Activated naive CD4-positive, alpha-beta T cell treated with anti-CD3 and anti-CD28 coated beads for 36 hours (primary cell): Measurements from ENCODE around the gene BIRC3. TPM values are rescaled to one million over a fixed set of nuclear protein-coding genes. Genes with fewer than 3 reads are reported as not detected.
A peak's percentile ranks its signal among the peaks of the same experiment; 100 is the strongest.
"Not testable (repeated sequence)": the region's sequence is repeated elsewhere in the genome, so short reads cannot be mapped to it uniquely, and the experiment has no call there.

Source experiments
- CTCF ChIA-PET: fragments of 350-600 bp; sonication (Branson Sonifier 250); formaldehyde crosslinking; loops from one replicate; lab custom pipeline; 2021; ENCODE audit warnings: antibody characterized with exemption; lab: Charles Lee
- DNase-seq: peaks from one replicate; pipeline ENCODE4 v3.0.0-alpha.2; 2020
- H3K27ac Mint-ChIP-seq: one replicate; pipeline ENCODE4 v1.8.0; 2021; ENCODE audit warnings: mild to moderate bottlenecking, mixed read lengths
- H3K27me3 Mint-ChIP-seq: one replicate; pipeline ENCODE4 v1.8.0; 2021; ENCODE audit warnings: low read depth, mixed read lengths
- H3K36me3 Mint-ChIP-seq: one replicate; pipeline ENCODE4 v1.8.0; 2021; ENCODE audit warnings: low read depth, mixed read lengths
- H3K4me1 Mint-ChIP-seq: one replicate; pipeline ENCODE4 v1.8.0; 2021; ENCODE audit warnings: low read depth, mixed read lengths
- H3K4me3 Mint-ChIP-seq: one replicate; pipeline ENCODE4 v1.8.0; 2021; ENCODE audit warnings: mild to moderate bottlenecking, moderate library complexity, mixed read lengths
- H3K9me3 Mint-ChIP-seq: one replicate; pipeline ENCODE4 v1.8.0; 2021; ENCODE audit warnings: mixed read lengths
- intact Hi-C: fragments of 100-400 bp; cut with micrococcal nuclease; formaldehyde crosslinking; loops from one replicate; pipeline ENCODE4 v1.15.1; 2023
- total RNA-seq, 2 experiments: library from RNA; stranded (reverse); gene quantifications; one replicate each; pipeline ENCODE4 v1.2.3, GENCODE V29; 2021

The BIRC3 gene
- total RNA-seq, 2 experiments from 2014 or later = 100 to 105 TPM

- Mint-ChIP-seq H3K27ac (no peak overlapping the region), H3K9me3 (no peaks in the 10 kb centered on the region), H3K4me1 (peaks cover 32% of the 10 kb centered on the region), H3K36me3 (peaks cover 63% of the 10 kb centered on the region), H3K27me3 (no peaks in the 10 kb centered on the region), H3K4me3 (no peak overlapping the region)
- DNase-seq = no peak
- intact Hi-C loops = no loop called here
- CTCF ChIA-PET = interaction anchor here (1.3 kb wide), 1 partner anchor 16 kb away, joined by 4 read pairs; no protein-coding TSS in a partner anchor
Measured at GRCh38 chr11:102328748-102329147, 11.5 kb downstream of the BIRC3 start.

- Mint-ChIP-seq H3K36me3 (peaks cover 54% of the 10 kb centered on the region), H3K9me3 (no peaks in the 10 kb centered on the region), H3K4me3 (no peak overlapping the region), H3K27ac (no peak overlapping the region), H3K4me1 (peaks cover 22% of the 10 kb centered on the region), H3K27me3 (no peaks in the 10 kb centered on the region)
- CTCF ChIA-PET = no interaction called here
- intact Hi-C loops = loop anchor here (1.0 to 5.0 kb wide), 2 partner anchors 8 to 612 kb away; no protein-coding TSS in a partner anchor
- no peak for DNase-seq
Measured at GRCh38 chr11:102330231-102330630, 12.9 kb downstream of the BIRC3 start.

GRCh38 chr11:102331341-102331740 is 14.1 kb downstream of the BIRC3 start:
- H3K27ac Mint-ChIP-seq = peak overlapping the region; percentile 68
- H3K36me3 Mint-ChIP-seq = peaks cover 52% of the 10 kb centered on the region
- no peaks in the 10 kb centered on the region for H3K9me3 Mint-ChIP-seq
- CTCF ChIA-PET = interaction anchor here (1.9 kb wide), 1 partner anchor 37 kb away, joined by 9 read pairs; no protein-coding TSS in a partner anchor
- no peaks in the 10 kb centered on the region for H3K27me3 Mint-ChIP-seq
- DNase-seq = no peak
- peaks cover 17% of the 10 kb centered on the region for H3K4me1 Mint-ChIP-seq
- intact Hi-C loops = loop anchor here (5.0 kb wide), 1 partner anchor 611 kb away; no protein-coding TSS in a partner anchor
- H3K4me3 Mint-ChIP-seq = no peak overlapping the region

GRCh38 chr11:102332611-102332994 is 15.3 kb downstream of the BIRC3 start:
- H3K36me3 Mint-ChIP-seq = peaks cover 49% of the 10 kb centered on the region
- DNase-seq = no peak
- peaks cover 12% of the 10 kb centered on the region for H3K4me1 Mint-ChIP-seq
- CTCF ChIA-PET = interaction anchor here (1.9 to 3.0 kb wide), 2 partner anchors 10 to 38 kb away, joined by 9 to 15 read pairs; no protein-coding TSS in a partner anchor
- intact Hi-C loops = loop anchor here (5.0 kb wide), 1 partner anchor 610 kb away; no protein-coding TSS in a partner anchor
- no peak overlapping the region for H3K4me3 Mint-ChIP-seq
- no peaks in the 10 kb centered on the region for H3K9me3 Mint-ChIP-seq
- no peaks in the 10 kb centered on the region for H3K27me3 Mint-ChIP-seq
- H3K27ac Mint-ChIP-seq = peak overlapping the region; percentile 68

GRCh38 chr11:102338479-102339010 is 21.3 kb downstream of the BIRC3 start:
- H3K9me3 Mint-ChIP-seq = no peaks in the 10 kb centered on the region
- CTCF ChIA-PET = interaction anchor here (0.9 to 2.1 kb wide), 6 partner anchors 12 to 275 kb away, joined by 3 to 6 read pairs (median 4); no protein-coding TSS in a partner anchor
- no peak for DNase-seq
- intact Hi-C loops = no loop called here
- H3K4me1 Mint-ChIP-seq = peaks cover 30% of the 10 kb centered on the region
- no peak overlapping the region for H3K4me3 Mint-ChIP-seq
- no peaks in the 10 kb centered on the region for H3K27me3 Mint-ChIP-seq
- H3K27ac Mint-ChIP-seq = peak overlapping the region; percentile 9
- peaks cover 16% of the 10 kb centered on the region for H3K36me3 Mint-ChIP-seq

GRCh38 chr11:102341311-102341710 is 24.0 kb downstream of the BIRC3 start:
- not testable (repeated sequence) for H3K27me3 Mint-ChIP-seq, H3K27ac Mint-ChIP-seq, DNase-seq, H3K9me3 Mint-ChIP-seq, H3K4me3 Mint-ChIP-seq
- Mint-ChIP-seq H3K4me1 (peaks cover 44% of the 10 kb centered on the region), H3K36me3 (peaks cover 10% of the 10 kb centered on the region)
- CTCF ChIA-PET = interaction anchor here (0.6 to 5.0 kb wide), 46 partner anchors 8 to 682 kb away, joined by 3 to 50 read pairs (median 5); no protein-coding TSS in a partner anchor
- intact Hi-C loops = loop anchor here (1.0 kb wide), 6 partner anchors 47 to 325 kb away; no protein-coding TSS in a partner anchor

GRCh38 chr11:102341844-102342318 is 24.6 kb downstream of the BIRC3 start:
- H3K9me3 Mint-ChIP-seq = no peaks in the 10 kb centered on the region
- H3K36me3 Mint-ChIP-seq = peaks cover 6% of the 10 kb centered on the region
- H3K4me3 Mint-ChIP-seq = no peak overlapping the region
- DNase-seq = peak; percentile 90
- H3K4me1 Mint-ChIP-seq = peaks cover 46% of the 10 kb centered on the region
- H3K27ac Mint-ChIP-seq = no peak overlapping the region
- no peaks in the 10 kb centered on the region for H3K27me3 Mint-ChIP-seq
- intact Hi-C loops = loop anchor here (1.0 kb wide), 6 partner anchors 48 to 324 kb away; no protein-coding TSS in a partner anchor
- CTCF ChIA-PET = interaction anchor here (0.6 to 5.0 kb wide), 56 partner anchors 9 to 455 kb away, joined by 3 to 50 read pairs (median 5); no protein-coding TSS in a partner anchor

GRCh38 chr11:102343809-102344208 is 26.5 kb downstream of the BIRC3 start:
- Mint-ChIP-seq H3K36me3 (peaks cover 4% of the 10 kb centered on the region), H3K4me3 (no peak overlapping the region), H3K9me3 (no peaks in the 10 kb centered on the region), H3K27me3 (no peaks in the 10 kb centered on the region), H3K4me1 (peaks cover 44% of the 10 kb centered on the region), H3K27ac (no peak overlapping the region)
- no peak for DNase-seq
- CTCF ChIA-PET = interaction anchor here (0.7 to 5.0 kb wide), 13 partner anchors 11 to 322 kb away, joined by 3 to 47 read pairs (median 4); no protein-coding TSS in a partner anchor
- intact Hi-C loops = no loop called here

- H3K27me3 Mint-ChIP-seq = no peaks in the 10 kb centered on the region
- H3K4me1 Mint-ChIP-seq = peaks cover 42% of the 10 kb centered on the region
- peak; percentile 47 for DNase-seq
- peaks cover 18% of the 10 kb centered on the region for H3K36me3 Mint-ChIP-seq
- H3K4me3 Mint-ChIP-seq = peak overlapping the region; percentile 77
- CTCF ChIA-PET = interaction anchor here (0.8 to 2.3 kb wide), 6 partner anchors 10 to 320 kb away, joined by 3 to 23 read pairs (median 5); no protein-coding TSS in a partner anchor
- intact Hi-C loops = loop anchor here (1.0 kb wide), 5 partner anchors 43 to 320 kb away; no protein-coding TSS in a partner anchor
- no peaks in the 10 kb centered on the region for H3K9me3 Mint-ChIP-seq
- peak overlapping the region; percentile 99 for H3K27ac Mint-ChIP-seq
Measured at GRCh38 chr11:102345904-102346303, 28.6 kb downstream of the BIRC3 start.

- H3K36me3 Mint-ChIP-seq = peaks cover 22% of the 10 kb centered on the region
- CTCF ChIA-PET = no interaction called here
- H3K27me3 Mint-ChIP-seq = no peaks in the 10 kb centered on the region
- H3K9me3 Mint-ChIP-seq = no peaks in the 10 kb centered on the region
- intact Hi-C loops = loop anchor here (1.0 kb wide), 5 partner anchors 43 to 320 kb away; no protein-coding TSS in a partner anchor
- H3K4me3 Mint-ChIP-seq = peak overlapping the region; percentile 77
- no peak for DNase-seq
- H3K27ac Mint-ChIP-seq = peak overlapping the region; percentile 99
- peaks cover 44% of the 10 kb centered on the region for H3K4me1 Mint-ChIP-seq
Measured at GRCh38 chr11:102346456-102346747, 29.1 kb downstream of the BIRC3 start.

GRCh38 chr11:102346748-102347461 is 29.6 kb downstream of the BIRC3 start, which contains the start of gene BIRC2:
Gene BIRC2 (plus strand): TSS chr11:102347214. CDS start chr11:102349855, 2,641 bp downstream.
- peak; percentile 95 for DNase-seq
- H3K4me1 Mint-ChIP-seq = peaks cover 45% of the 10 kb centered on the region
- CTCF ChIA-PET = no interaction called here
- H3K27ac Mint-ChIP-seq = peak within 1 kb of the TSS; percentile 99
- H3K4me3 Mint-ChIP-seq = peak within 1 kb of the TSS; percentile 77
- no peaks in the 10 kb centered on the region for H3K27me3 Mint-ChIP-seq
- H3K9me3 Mint-ChIP-seq = no peaks in the 10 kb centered on the region
- H3K36me3 Mint-ChIP-seq = peaks cover 27% of the 10 kb centered on the region
- intact Hi-C loops = loop anchor here (1.0 kb wide), 14 partner anchors 14 to 432 kb away; partner anchors contain the start of genes BIRC3, CEP126 and TMEM123
